ENCODE measurements around the gene PJA2. TPM values are rescaled to one million over a fixed set of nuclear protein-coding genes. Genes with fewer than 3 reads are reported as not detected.

Gene PJA2
- total and polyA plus RNA-seq, 2 donors (not counting 1 experiment from before 2014, with no cell fraction given) = 21.3 to 90.4 TPM

- Histone ChIP-seq H4K20me1 (ENCODE audit: control insufficient read depth, insufficient read depth, low read length, poor library complexity, severe bottlenecking) (no peaks in the 10 kb centered on the region), H3K27ac (ENCODE audit: low read length in 2 of 2) (no peak overlapping the region), H3K36me3 (replicated peaks in 1 of 2; ENCODE audit: control extremely low read depth in 1 of 2, control insufficient read depth in 1 of 2, extremely low read depth in 1 of 2, insufficient read depth in 2 of 2, low read length in 1 of 2) (peaks cover 0 to 3% of the 10 kb centered on the region in 2 experiments), H3K4me3 (ENCODE audit: control extremely low read depth in 1 of 5, extremely low read depth in 1 of 5, insufficient read depth in 1 of 5, low read depth in 2 of 5, low read length in 4 of 5) (no peak overlapping the region), H2AFZ (ENCODE audit: insufficient read depth, low read depth, low read length, poor library complexity, severe bottlenecking) (no peak overlapping the region), H3K9me3 (ENCODE audit: control extremely low read depth in 1 of 3, control insufficient read depth in 2 of 3, insufficient read depth in 1 of 3, low read length in 2 of 3) (no peaks in the 10 kb centered on the region), H3K4me2 (replicated peaks; ENCODE audit: low read depth, low read length, poor library complexity, severe bottlenecking) (no peak overlapping the region), H3K79me2 (ENCODE audit: control insufficient read depth, insufficient read depth, low read length) (no peaks in the 10 kb centered on the region), H3K27me3 (replicated peaks in 1 of 4; ENCODE audit: control extremely low read depth in 1 of 4, control insufficient read depth in 3 of 4, insufficient read depth in 4 of 4, low read length in 3 of 4) (no peaks in the 10 kb centered on the region), H3K9ac (ENCODE audit: low read length) (no peak overlapping the region), H3K4me1 (ENCODE audit: control insufficient read depth in 2 of 2, insufficient read depth in 2 of 2, low read length in 2 of 2) (no peaks in the 10 kb centered on the region)
- TF ChIP-seq EZH2 (IDR thresholded peaks at IDR 0.05; ENCODE audit: borderline replicate concordance, insufficient read depth, low read depth, low read length, poor library complexity, severe bottlenecking) (no peak), CTCF (IDR thresholded peaks at IDR 0.05) (no peak)
- POLR2A ChIA-PET = no interaction called here
- Mint-ChIP-seq H3K27me3 (no peaks in the 10 kb centered on the region), H3K27ac (no peak overlapping the region), H3K4me3 (no peak overlapping the region), H3K4me1 (no peaks in the 10 kb centered on the region), H3K9me3 (ENCODE audit: insufficient read depth) (no peaks in the 10 kb centered on the region)
- no peak for DNase-seq
- CTCF ChIA-PET = no interaction called here
- no CpG with 5 or more reads among the region's 5 CpGs for WGBS (ENCODE audit: insufficient coverage)
- no peak for ATAC-seq (ENCODE audit: low read depth)
- intact Hi-C loops (cut with micrococcal nuclease) = no loop called here
Measured at GRCh38 chr5:109324931-109325330, 84.8 kb downstream of the PJA2 start.

GRCh38 chr5:109324351-109324750 is 85.4 kb downstream of the PJA2 start:
- Histone ChIP-seq H3K4me3 (ENCODE audit: control extremely low read depth in 1 of 5, extremely low read depth in 1 of 5, insufficient read depth in 1 of 5, low read depth in 2 of 5, low read length in 4 of 5) (no peak overlapping the region), H4K20me1 (ENCODE audit: control insufficient read depth, insufficient read depth, low read length, poor library complexity, severe bottlenecking) (no peaks in the 10 kb centered on the region), H3K9me3 (ENCODE audit: control extremely low read depth in 1 of 3, control insufficient read depth in 2 of 3, insufficient read depth in 1 of 3, low read length in 2 of 3) (no peaks in the 10 kb centered on the region), H3K79me2 (ENCODE audit: control insufficient read depth, insufficient read depth, low read length) (no peaks in the 10 kb centered on the region), H3K27me3 (replicated peaks in 1 of 4; ENCODE audit: control extremely low read depth in 1 of 4, control insufficient read depth in 3 of 4, insufficient read depth in 4 of 4, low read length in 3 of 4) (no peaks in the 10 kb centered on the region), H3K4me1 (ENCODE audit: control insufficient read depth in 2 of 2, insufficient read depth in 2 of 2, low read length in 2 of 2) (no peaks in the 10 kb centered on the region), H3K27ac (ENCODE audit: low read length in 2 of 2) (no peak overlapping the region), H3K9ac (ENCODE audit: low read length) (no peak overlapping the region), H3K4me2 (replicated peaks; ENCODE audit: low read depth, low read length, poor library complexity, severe bottlenecking) (no peak overlapping the region), H3K36me3 (replicated peaks in 1 of 2; ENCODE audit: control extremely low read depth in 1 of 2, control insufficient read depth in 1 of 2, extremely low read depth in 1 of 2, insufficient read depth in 2 of 2, low read length in 1 of 2) (peaks cover 0 to 2% of the 10 kb centered on the region in 2 experiments), H2AFZ (ENCODE audit: insufficient read depth, low read depth, low read length, poor library complexity, severe bottlenecking) (no peak overlapping the region)
- Mint-ChIP-seq H3K27me3 (no peaks in the 10 kb centered on the region), H3K27ac (no peak overlapping the region), H3K9me3 (ENCODE audit: insufficient read depth) (no peaks in the 10 kb centered on the region), H3K4me1 (no peaks in the 10 kb centered on the region), H3K4me3 (no peak overlapping the region)
- ChIA-PET POLR2A (no interaction called here), CTCF (no interaction called here)
- ATAC-seq (ENCODE audit: low read depth) (no peak), DNase-seq (no peak)
- WGBS (ENCODE audit: insufficient coverage) = 97% methylated on average over 5 of the region's 7 CpGs
- TF ChIP-seq CTCF (IDR thresholded peaks at IDR 0.05) (no peak), EZH2 (IDR thresholded peaks at IDR 0.05; ENCODE audit: borderline replicate concordance, insufficient read depth, low read depth, low read length, poor library complexity, severe bottlenecking) (no peak)
- intact Hi-C loops (cut with micrococcal nuclease) = no loop called here
